Stimulated activated CD8-positive, alpha-beta memory T cell treated with anti-CD3 and anti-CD28 coated beads, Interleukin-7, amount 100 ng/mL, for 24 hours (primary cell): ENCODE measurements around the gene SFI1.
"Not testable (repeated sequence)": the region's sequence is repeated elsewhere in the genome, so short reads cannot be mapped to it uniquely, and the experiment has no call there.

Experiments used
- DNase-seq: peaks from one replicate; pipeline ENCODE4 v3.0.0-alpha.2; 2020; ENCODE audit warnings: low read depth

Gene SFI1

GRCh38 chr22:31588970-31589675 lies 92.8 kb downstream of the SFI1 start:
- DNase-seq: no peak

- not testable (repeated sequence) for DNase-seq
Observed at GRCh38 chr22:31590161-31590560, 93.8 kb downstream of the SFI1 start.

GRCh38 chr22:31595271-31595670 lies 98.9 kb downstream of the SFI1 start:
- no peak for DNase-seq

- no peak for DNase-seq
Observed at GRCh38 chr22:31602259-31602952, 106.1 kb downstream of the SFI1 start.

GRCh38 chr22:31603081-31603525 lies 106.8 kb downstream of the SFI1 start:
- DNase-seq: no peak

- DNase-seq: no peak
Observed at GRCh38 chr22:31603574-31603973, 107.2 kb downstream of the SFI1 start.

GRCh38 chr22:31604137-31604705 lies 107.9 kb downstream of the SFI1 start:
- DNase-seq: no peak

- DNase-seq: no peak
Observed at GRCh38 chr22:31604746-31605705, 108.7 kb downstream of the SFI1 start.

GRCh38 chr22:31605851-31606585 lies 109.7 kb downstream of the SFI1 start:
- no peak for DNase-seq

- DNase-seq: no peak
Observed at GRCh38 chr22:31607696-31608095, 111.4 kb downstream of the SFI1 start.

GRCh38 chr22:31609716-31610115 lies 113.4 kb downstream of the SFI1 start:
- no peak for DNase-seq

- DNase-seq: no peak
Observed at GRCh38 chr22:31610611-31611010, 114.3 kb downstream of the SFI1 start.

- DNase-seq: no peak
Observed at GRCh38 chr22:31611061-31611760, 114.9 kb downstream of the SFI1 start.

- no peak for DNase-seq
Observed at GRCh38 chr22:31612891-31613285, 116.6 kb downstream of the SFI1 start.

GRCh38 chr22:31613286-31613903 lies 117.1 kb downstream of the SFI1 start:
- no peak for DNase-seq

GRCh38 chr22:31613904-31614296 lies 117.6 kb downstream of the SFI1 start:
- no peak for DNase-seq

- no peak for DNase-seq
Observed at GRCh38 chr22:31614781-31615490, 118.6 kb downstream of the SFI1 start.

GRCh38 chr22:31615491-31615860 lies 119.1 kb downstream of the SFI1 start:
- no peak for DNase-seq

- no peak for DNase-seq
Observed at GRCh38 chr22:31615940-31616314, 119.6 kb downstream of the SFI1 start.
